ENCODE measurements around the gene CLEC20A. TPM values are rescaled to one million over a fixed set of nuclear protein-coding genes. Genes with fewer than 3 reads are reported as not detected.
A peak's percentile ranks its signal among the peaks of the same experiment; 100 is the strongest.

Gene CLEC20A
- total and polyA plus RNA-seq, 5 donors, result 0.16 to 0.51 TPM; not detected in 3

- Histone ChIP-seq H3K27me3 (ENCODE audit: control insufficient read depth, insufficient read depth) (no peaks in the 10 kb centered on the region), H3K27ac (ENCODE audit: low read length) (no peak overlapping the region), H3K4me3 (ENCODE audit: low read length) (no peak overlapping the region), H3K9me3 (ENCODE audit: control insufficient read depth, low read length) (no peaks in the 10 kb centered on the region), H3K4me1 (ENCODE audit: control insufficient read depth, insufficient read depth, low read length) (no peaks in the 10 kb centered on the region)
- intact Hi-C loops (cut with DNase I), result no loop called here
- DNase-seq (no peak), ATAC-seq (no peak)
- 96% methylated on average over 6 of the region's 6 CpGs for whole genome bisulfite sequencing
Measured at GRCh38 chr1:178450871-178451270, 45.9 kb downstream of the CLEC20A start.

- no peak overlapping the region for H3K27ac ChIP-seq (ENCODE audit: low read length)
- DNase-seq (no peak), ATAC-seq (no peak)
- H3K4me1 ChIP-seq (ENCODE audit: control insufficient read depth, insufficient read depth, low read length), result peaks cover 2% of the 10 kb centered on the region
- H3K9me3 ChIP-seq (ENCODE audit: control insufficient read depth, low read length), result no peaks in the 10 kb centered on the region
- intact Hi-C loops (cut with DNase I), result no loop called here
- 87% methylated on average over 3 of the region's 3 CpGs for WGBS
- no peak overlapping the region for H3K4me3 ChIP-seq (ENCODE audit: low read length)
- no peaks in the 10 kb centered on the region for H3K27me3 ChIP-seq (ENCODE audit: control insufficient read depth, insufficient read depth)
Measured at GRCh38 chr1:178442925-178443324, 53.8 kb downstream of the CLEC20A start.

GRCh38 chr1:178438432-178438831 lies 58.3 kb downstream of the CLEC20A start:
- 50% methylated on average over 2 of the region's 2 CpGs for WGBS
- H3K9me3 ChIP-seq (ENCODE audit: control insufficient read depth, low read length), result no peaks in the 10 kb centered on the region
- no peaks in the 10 kb centered on the region for H3K27me3 ChIP-seq (ENCODE audit: control insufficient read depth, insufficient read depth)
- no peak overlapping the region for H3K27ac ChIP-seq (ENCODE audit: low read length)
- no peak for ATAC-seq
- intact Hi-C loops (cut with DNase I), result no loop called here
- no peak for DNase-seq
- H3K4me3 ChIP-seq (ENCODE audit: low read length), result no peak overlapping the region
- peaks cover 2% of the 10 kb centered on the region for H3K4me1 ChIP-seq (ENCODE audit: control insufficient read depth, insufficient read depth, low read length)

- Histone ChIP-seq H3K27me3 (ENCODE audit: control insufficient read depth, insufficient read depth) (no peaks in the 10 kb centered on the region), H3K4me3 (ENCODE audit: low read length) (no peak overlapping the region), H3K9me3 (ENCODE audit: control insufficient read depth, low read length) (no peaks in the 10 kb centered on the region), H3K27ac (ENCODE audit: low read length) (no peak overlapping the region), H3K4me1 (ENCODE audit: control insufficient read depth, insufficient read depth, low read length) (peaks cover 2% of the 10 kb centered on the region)
- ATAC-seq (no peak), DNase-seq (peak in 1 of 3 donors; percentile 2)
- WGBS, result 90% methylated on average over 2 of the region's 2 CpGs
- intact Hi-C loops (cut with DNase I), result no loop called here
Measured at GRCh38 chr1:178436899-178437298, 59.9 kb downstream of the CLEC20A start.

GRCh38 chr1:178434899-178435435 lies 61.8 kb downstream of the CLEC20A start:
- peaks cover 2% of the 10 kb centered on the region for H3K4me1 ChIP-seq (ENCODE audit: control insufficient read depth, insufficient read depth, low read length)
- H3K27ac ChIP-seq (ENCODE audit: low read length), result no peak overlapping the region
- no peak overlapping the region for H3K4me3 ChIP-seq (ENCODE audit: low read length)
- ATAC-seq, result no peak
- H3K9me3 ChIP-seq (ENCODE audit: control insufficient read depth, low read length), result no peaks in the 10 kb centered on the region
- H3K27me3 ChIP-seq (ENCODE audit: control insufficient read depth, insufficient read depth), result no peaks in the 10 kb centered on the region
- no peak for DNase-seq
- intact Hi-C loops (cut with DNase I), result no loop called here

GRCh38 chr1:178434360-178434759 lies 62.4 kb downstream of the CLEC20A start:
- ATAC-seq, result no peak
- no peaks in the 10 kb centered on the region for H3K9me3 ChIP-seq (ENCODE audit: control insufficient read depth, low read length)
- intact Hi-C loops (cut with DNase I), result no loop called here
- H3K27ac ChIP-seq (ENCODE audit: low read length), result no peak overlapping the region
- WGBS, result 77% methylated on average over 1 of the region's 1 CpG
- H3K4me3 ChIP-seq (ENCODE audit: low read length), result no peak overlapping the region
- no peaks in the 10 kb centered on the region for H3K27me3 ChIP-seq (ENCODE audit: control insufficient read depth, insufficient read depth)
- DNase-seq, result peak in 1 of 3 donors; percentile 5
- H3K4me1 ChIP-seq (ENCODE audit: control insufficient read depth, insufficient read depth, low read length), result peaks cover 1% of the 10 kb centered on the region

Other genes starting within 250 kb of the CLEC20A start
- gene TEX35, start 16.1 kb upstream of the CLEC20A start, total RNA-seq, result under 1 TPM in 3 of 4 donors, not detected in 1; 0.20 to 0.49 (median 0.26) TPM
- 0.23 TPM for gene TEX35, start 16.1 kb upstream of the CLEC20A start, polyA plus RNA-seq
- 10 to 100 TPM; 12.3 to 16.8 (median 14.9) TPM for gene RALGPS2, start 228.3 kb upstream of the CLEC20A start, total RNA-seq
- 4.6 TPM for gene RALGPS2, start 228.3 kb upstream of the CLEC20A start, polyA plus RNA-seq